HepG2 (cell line): ENCODE data around the gene UBE2R2. TPM values are rescaled to one million over a fixed set of nuclear protein-coding genes. Genes with fewer than 3 reads are reported as not detected.

Experiments
- HNRNPK ChIP-seq: fragments of 200-400 bp; formaldehyde crosslinking; IDR thresholded peaks from 2 replicates; pipeline ENCODE4 v1.6.1; 2018; ENCODE audit warnings: low read length, low read depth, moderate library complexity, mild to moderate bottlenecking; ENCODE audit not compliant: poor library complexity, severe bottlenecking
- MAFF ChIP-seq: IDR thresholded peaks from 2 replicates; pipeline ENCODE4 v1.6.1; 2011; ENCODE audit warnings: low read depth, low read length, improper control_type of control experiment
- MLLT10 ChIP-seq: sonication (generic); formaldehyde crosslinking; IDR thresholded peaks from 2 replicates; pipeline ENCODE4 v1.4.0; 2020; ENCODE audit warnings: missing genetic modification reagents
- RAD21 ChIP-seq: fragments of 450-650 bp; formaldehyde crosslinking; IDR thresholded peaks from 2 replicates; pipeline ENCODE4 v1.5.0; 2020; ENCODE audit warnings: mild to moderate bottlenecking
- RELA ChIP-seq: sonication (generic); formaldehyde crosslinking; IDR thresholded peaks from 2 replicates; pipeline ENCODE4 v1.4.0; 2020; ENCODE audit warnings: missing genetic modification reagents
- SAP130 ChIP-seq: IDR thresholded peaks from 2 replicates; pipeline ENCODE4 v1.6.1; 2016; ENCODE audit warnings: low read depth
- SMYD3 ChIP-seq: sonication (generic); formaldehyde crosslinking; IDR thresholded peaks from 2 replicates; pipeline ENCODE4 v1.8.1; 2023; ENCODE audit warnings: mild to moderate bottlenecking, missing genetic modification reagents
- SNAPC2 ChIP-seq: sonication (generic); formaldehyde crosslinking; IDR thresholded peaks from 2 replicates; pipeline ENCODE4 v1.8.1; 2022; ENCODE audit warnings: mild to moderate bottlenecking, missing genetic modification reagents
- STAG1 ChIP-seq: sonication (generic); formaldehyde crosslinking; IDR thresholded peaks from 2 replicates; pipeline ENCODE4 v1.4.0; 2020; ENCODE audit warnings: missing genetic modification reagents
- XBP1 ChIP-seq: sonication (generic); formaldehyde crosslinking; IDR thresholded peaks from 2 replicates; pipeline ENCODE4 v1.5.0; 2020; ENCODE audit warnings: missing genetic modification reagents
- ZNF251 ChIP-seq: sonication (generic); formaldehyde crosslinking; IDR thresholded peaks from 2 replicates; pipeline ENCODE4 v1.9.0; 2021; ENCODE audit warnings: mild to moderate bottlenecking, missing genetic modification reagents
- ZNF296 ChIP-seq: sonication (generic); formaldehyde crosslinking; conservative IDR thresholded peaks from 2 replicates; pipeline ENCODE4 v1.5.0; 2020; ENCODE audit warnings: mild to moderate bottlenecking, missing genetic modification reagents
- ZNF430 ChIP-seq: sonication (generic); formaldehyde crosslinking; IDR thresholded peaks from 2 replicates; pipeline ENCODE4 v1.9.0; 2021; ENCODE audit warnings: mild to moderate bottlenecking, missing genetic modification reagents
- ZNF432 ChIP-seq: sonication (generic); formaldehyde crosslinking; IDR thresholded peaks from 2 replicates; pipeline ENCODE4 v1.5.0; 2020; ENCODE audit warnings: missing genetic modification reagents, mild to moderate bottlenecking, borderline replicate concordance
- ZNF605 ChIP-seq: sonication (generic); formaldehyde crosslinking; IDR thresholded peaks from 2 replicates; pipeline ENCODE4 v1.8.0; 2022; ENCODE audit warnings: mild to moderate bottlenecking, missing genetic modification reagents
- polyA plus RNA-seq, 8 experiments: library from polyadenylated mRNA; depleted of rRNA in 3 of 8; stranded (reverse) in 7 of 8; unstranded in 1 of 8; fragments of >200 nt; fragmentation: Illumina TruSeq in 4 of 8; extraction: Trizol in 4 of 8; gene quantifications; 2 replicates each; pipeline versions ENCODE4 v1.2.1 to v1.2.3, GENCODE V29; 2011 to 2016; ENCODE audit warnings: low read depth in 4 of 8, missing spikeins in 1 of 8, mixed read lengths in 1 of 8; ENCODE audit not compliant: insufficient read depth in 1 of 8
- total RNA-seq, 5 experiments: library from RNA; depleted of rRNA; stranded (reverse); fragments of >200 nt; fragmentation: Illumina TruSeq; extraction: Trizol; gene quantifications; 2 replicates each; pipeline ENCODE4 v1.2.3, GENCODE V29; 2016; ENCODE audit warnings: low read depth in 1 of 5
- TF ChIP-seq, protein P1 (sequence below): IDR thresholded peaks from 2 replicates; pipeline ENCODE4 v1.6.1; 2016; ENCODE audit warnings: missing compliant biosample characterization, missing genetic modification reagents, borderline replicate concordance
- TF ChIP-seq, protein P2 (sequence below), 2 experiments: sonication (generic) in 1 of 2; formaldehyde crosslinking in 1 of 2; IDR thresholded peaks; 2 replicates each; pipeline versions ENCODE4 v1.4.0 to v1.6.1; 2018 to 2020; ENCODE audit warnings: missing genetic modification reagents in 2 of 2, borderline replicate concordance in 1 of 2, low read depth in 1 of 2, mild to moderate bottlenecking in 1 of 2, missing biosample characterization in 1 of 2
- TF ChIP-seq, protein P3 (sequence below): sonication (generic); formaldehyde crosslinking; IDR thresholded peaks from 2 replicates; pipeline ENCODE4 v1.4.0; 2020; ENCODE audit warnings: missing genetic modification reagents
- TF ChIP-seq, protein P4 (sequence below): fragments of 450-650 bp; IDR thresholded peaks from 2 replicates; pipeline ENCODE4 v1.6.1; 2017; ENCODE audit warnings: mild to moderate bottlenecking
- TF ChIP-seq, protein P5 (sequence below): sonication (generic); formaldehyde crosslinking; IDR thresholded peaks from 2 replicates; pipeline ENCODE4 v1.4.0; 2020; ENCODE audit warnings: missing genetic modification reagents
- TF ChIP-seq, protein P6 (sequence below): sonication (generic); formaldehyde crosslinking; IDR thresholded peaks from 2 replicates; pipeline ENCODE4 v1.4.0; 2020; ENCODE audit warnings: missing genetic modification reagents, low read depth, mild to moderate bottlenecking, borderline replicate concordance

The UBE2R2 gene
- total and polyA plus RNA-seq, 2 of the 13 experiments (the other 11 are each of a cell fraction or from before 2014, with no cell fraction given), result 14.8 to 20.9 TPM

DNA sequence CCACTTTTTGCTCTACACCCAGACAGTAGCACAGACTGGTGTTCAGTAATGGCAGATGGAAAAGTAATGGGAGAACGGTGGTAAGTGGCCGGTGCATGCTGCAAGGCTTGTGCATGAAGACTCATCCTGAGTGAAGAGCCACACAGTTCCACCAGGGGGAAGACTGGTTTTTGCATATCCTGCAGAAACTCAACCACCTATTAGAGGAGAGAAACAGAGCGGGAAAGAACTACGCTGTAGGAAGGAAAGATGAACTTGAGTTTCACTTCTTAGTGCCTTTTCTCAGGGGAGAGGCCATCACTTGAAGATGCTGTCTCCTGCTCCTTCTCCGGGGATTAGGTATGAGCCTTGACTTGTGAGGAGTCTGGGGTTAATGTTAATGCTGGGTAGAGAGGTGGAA is 31.0 kb upstream of the UBE2R2 start (continued):
- no peak for TF ChIP-seq ZNF251 (CRISPR knock-in tag)
- no peak for TF ChIP-seq ZNF430
- TF ChIP-seq, protein P1, sequence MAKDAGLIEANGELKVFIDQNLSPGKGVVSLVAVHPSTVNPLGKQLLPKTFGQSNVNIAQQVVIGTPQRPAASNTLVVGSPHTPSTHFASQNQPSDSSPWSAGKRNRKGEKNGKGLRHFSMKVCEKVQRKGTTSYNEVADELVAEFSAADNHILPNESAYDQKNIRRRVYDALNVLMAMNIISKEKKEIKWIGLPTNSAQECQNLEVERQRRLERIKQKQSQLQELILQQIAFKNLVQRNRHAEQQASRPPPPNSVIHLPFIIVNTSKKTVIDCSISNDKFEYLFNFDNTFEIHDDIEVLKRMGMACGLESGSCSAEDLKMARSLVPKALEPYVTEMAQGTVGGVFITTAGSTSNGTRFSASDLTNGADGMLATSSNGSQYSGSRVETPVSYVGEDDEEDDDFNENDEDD (CRISPR knock-in tag), result peak; percentile 32; the same call in 1 of the 2 replicates
- TF ChIP-seq XBP1 (CRISPR knock-in tag), result no peak
- no peak for TF ChIP-seq ZNF605 (CRISPR knock-in tag)
- TF ChIP-seq, protein P2, sequence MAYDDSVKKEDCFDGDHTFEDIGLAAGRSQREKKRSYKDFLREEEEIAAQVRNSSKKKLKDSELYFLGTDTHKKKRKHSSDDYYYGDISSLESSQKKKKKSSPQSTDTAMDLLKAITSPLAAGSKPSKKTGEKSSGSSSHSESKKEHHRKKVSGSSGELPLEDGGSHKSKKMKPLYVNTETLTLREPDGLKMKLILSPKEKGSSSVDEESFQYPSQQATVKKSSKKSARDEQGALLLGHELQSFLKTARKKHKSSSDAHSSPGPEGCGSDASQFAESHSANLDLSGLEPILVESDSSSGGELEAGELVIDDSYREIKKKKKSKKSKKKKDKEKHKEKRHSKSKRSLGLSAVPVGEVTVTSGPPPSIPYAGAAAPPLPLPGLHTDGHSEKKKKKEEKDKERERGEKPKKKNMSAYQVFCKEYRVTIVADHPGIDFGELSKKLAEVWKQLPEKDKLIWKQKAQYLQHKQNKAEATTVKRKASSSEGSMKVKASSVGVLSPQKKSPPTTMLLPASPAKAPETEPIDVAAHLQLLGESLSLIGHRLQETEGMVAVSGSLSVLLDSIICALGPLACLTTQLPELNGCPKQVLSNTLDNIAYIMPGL (CRISPR knock-in tag; IDR thresholded peaks at IDR 0.05; ENCODE audit: borderline replicate concordance in 1 of 2, low read depth in 1 of 2), result 0 out of 4 replicates have a peak, but pooled peaks of 1 of the 2 experiments have one; percentile 24
- TF ChIP-seq HNRNPK, result no peak
- TF ChIP-seq RAD21 (CRISPR knock-in tag), result peak; percentile 43; the same call in 1 of the 2 replicates
- TF ChIP-seq, protein P3, sequence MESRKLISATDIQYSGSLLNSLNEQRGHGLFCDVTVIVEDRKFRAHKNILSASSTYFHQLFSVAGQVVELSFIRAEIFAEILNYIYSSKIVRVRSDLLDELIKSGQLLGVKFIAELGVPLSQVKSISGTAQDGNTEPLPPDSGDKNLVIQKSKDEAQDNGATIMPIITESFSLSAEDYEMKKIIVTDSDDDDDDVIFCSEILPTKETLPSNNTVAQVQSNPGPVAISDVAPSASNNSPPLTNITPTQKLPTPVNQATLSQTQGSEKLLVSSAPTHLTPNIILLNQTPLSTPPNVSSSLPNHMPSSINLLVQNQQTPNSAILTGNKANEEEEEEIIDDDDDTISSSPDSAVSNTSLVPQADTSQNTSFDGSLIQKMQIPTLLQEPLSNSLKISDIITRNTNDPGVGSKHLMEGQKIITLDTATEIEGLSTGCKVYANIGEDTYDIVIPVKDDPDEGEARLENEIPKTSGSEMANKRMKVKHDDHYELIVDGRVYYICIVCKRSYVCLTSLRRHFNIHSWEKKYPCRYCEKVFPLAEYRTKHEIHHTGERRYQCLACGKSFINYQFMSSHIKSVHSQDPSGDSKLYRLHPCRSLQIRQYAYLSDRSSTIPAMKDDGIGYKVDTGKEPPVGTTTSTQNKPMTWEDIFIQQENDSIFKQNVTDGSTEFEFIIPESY (CRISPR knock-in tag), result no peak
- no peak for TF ChIP-seq RELA (CRISPR knock-in tag)
- TF ChIP-seq, protein P4, sequence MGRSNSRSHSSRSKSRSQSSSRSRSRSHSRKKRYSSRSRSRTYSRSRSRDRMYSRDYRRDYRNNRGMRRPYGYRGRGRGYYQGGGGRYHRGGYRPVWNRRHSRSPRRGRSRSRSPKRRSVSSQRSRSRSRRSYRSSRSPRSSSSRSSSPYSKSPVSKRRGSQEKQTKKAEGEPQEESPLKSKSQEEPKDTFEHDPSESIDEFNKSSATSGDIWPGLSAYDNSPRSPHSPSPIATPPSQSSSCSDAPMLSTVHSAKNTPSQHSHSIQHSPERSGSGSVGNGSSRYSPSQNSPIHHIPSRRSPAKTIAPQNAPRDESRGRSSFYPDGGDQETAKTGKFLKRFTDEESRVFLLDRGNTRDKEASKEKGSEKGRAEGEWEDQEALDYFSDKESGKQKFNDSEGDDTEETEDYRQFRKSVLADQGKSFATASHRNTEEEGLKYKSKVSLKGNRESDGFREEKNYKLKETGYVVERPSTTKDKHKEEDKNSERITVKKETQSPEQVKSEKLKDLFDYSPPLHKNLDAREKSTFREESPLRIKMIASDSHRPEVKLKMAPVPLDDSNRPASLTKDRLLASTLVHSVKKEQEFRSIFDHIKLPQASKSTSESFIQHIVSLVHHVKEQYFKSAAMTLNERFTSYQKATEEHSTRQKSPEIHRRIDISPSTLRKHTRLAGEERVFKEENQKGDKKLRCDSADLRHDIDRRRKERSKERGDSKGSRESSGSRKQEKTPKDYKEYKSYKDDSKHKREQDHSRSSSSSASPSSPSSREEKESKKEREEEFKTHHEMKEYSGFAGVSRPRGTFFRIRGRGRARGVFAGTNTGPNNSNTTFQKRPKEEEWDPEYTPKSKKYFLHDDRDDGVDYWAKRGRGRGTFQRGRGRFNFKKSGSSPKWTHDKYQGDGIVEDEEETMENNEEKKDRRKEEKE, result no peak
- peak; percentile 81 for TF ChIP-seq MAFF
- TF ChIP-seq, protein P5, sequence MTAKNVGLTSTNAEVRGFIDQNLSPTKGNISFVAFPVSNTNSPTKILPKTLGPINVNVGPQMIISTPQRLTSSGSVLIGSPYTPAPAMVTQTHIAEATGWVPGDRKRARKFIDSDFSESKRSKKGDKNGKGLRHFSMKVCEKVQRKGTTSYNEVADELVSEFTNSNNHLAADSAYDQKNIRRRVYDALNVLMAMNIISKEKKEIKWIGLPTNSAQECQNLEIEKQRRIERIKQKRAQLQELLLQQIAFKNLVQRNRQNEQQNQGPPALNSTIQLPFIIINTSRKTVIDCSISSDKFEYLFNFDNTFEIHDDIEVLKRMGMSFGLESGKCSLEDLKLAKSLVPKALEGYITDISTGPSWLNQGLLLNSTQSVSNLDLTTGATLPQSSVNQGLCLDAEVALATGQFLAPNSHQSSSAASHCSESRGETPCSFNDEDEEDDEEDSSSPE (CRISPR knock-in tag), result peak; percentile 44; the same call in 1 of the 2 replicates
- TF ChIP-seq ZNF432 (CRISPR knock-in tag), result no peak
- TF ChIP-seq ZNF296 (CRISPR knock-in tag), result no peak
- no peak for TF ChIP-seq SNAPC2 (CRISPR knock-in tag)
- no peak for TF ChIP-seq SMYD3 (CRISPR knock-in tag)
- TF ChIP-seq, protein P6, sequence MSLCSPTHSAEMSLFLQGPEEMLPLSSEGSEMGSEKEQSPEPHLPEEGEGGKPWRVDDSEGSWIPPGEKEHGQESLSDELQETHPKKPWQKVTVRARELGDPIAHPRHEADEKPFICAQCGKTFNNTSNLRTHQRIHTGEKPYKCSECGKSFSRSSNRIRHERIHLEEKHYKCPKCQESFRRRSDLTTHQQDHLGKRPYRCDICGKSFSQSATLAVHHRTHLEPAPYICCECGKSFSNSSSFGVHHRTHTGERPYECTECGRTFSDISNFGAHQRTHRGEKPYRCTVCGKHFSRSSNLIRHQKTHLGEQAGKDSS, result no peak
- TF ChIP-seq SAP130 (CRISPR knock-in tag), result peak; percentile 31; the same call in 1 of the 2 replicates
- TF ChIP-seq MLLT10, result no peak
- TF ChIP-seq STAG1 (CRISPR knock-in tag), result peak; percentile 79
